Mononuclear cell (primary cell): ENCODE data around the gene AKT3. TPM values are rescaled to one million over a fixed set of nuclear protein-coding genes. Genes with fewer than 3 reads are reported as not detected.

Source experiments
- H3K27me3 ChIP-seq: 2 replicates; pipeline ENCODE4 v1.6.0; 2011; ENCODE audit warnings: low read length, control low read depth; ENCODE audit not compliant: insufficient read depth
- H3K4me1 ChIP-seq: 2 replicates; pipeline ENCODE4 v1.5.1; 2011; ENCODE audit warnings: mild to moderate bottlenecking, low read length, control low read depth; ENCODE audit not compliant: insufficient read depth
- H3K4me3 ChIP-seq: 2 replicates; pipeline ENCODE4 v1.5.1; 2011; ENCODE audit warnings: mild to moderate bottlenecking, low read length, moderate library complexity
- H3K9me3 ChIP-seq: 2 replicates; pipeline ENCODE4 v1.5.1; 2011; ENCODE audit warnings: low read depth, mild to moderate bottlenecking, control low read depth, low read length
- total RNA-seq: library from RNA; depleted of rRNA; stranded (reverse); fragments of >200 nt; gene quantifications from one replicate; pipeline ENCODE4 v1.2.3, GENCODE V29; 2012

The AKT3 gene
- total RNA-seq, 1 donor = 69.7 TPM

DNA sequence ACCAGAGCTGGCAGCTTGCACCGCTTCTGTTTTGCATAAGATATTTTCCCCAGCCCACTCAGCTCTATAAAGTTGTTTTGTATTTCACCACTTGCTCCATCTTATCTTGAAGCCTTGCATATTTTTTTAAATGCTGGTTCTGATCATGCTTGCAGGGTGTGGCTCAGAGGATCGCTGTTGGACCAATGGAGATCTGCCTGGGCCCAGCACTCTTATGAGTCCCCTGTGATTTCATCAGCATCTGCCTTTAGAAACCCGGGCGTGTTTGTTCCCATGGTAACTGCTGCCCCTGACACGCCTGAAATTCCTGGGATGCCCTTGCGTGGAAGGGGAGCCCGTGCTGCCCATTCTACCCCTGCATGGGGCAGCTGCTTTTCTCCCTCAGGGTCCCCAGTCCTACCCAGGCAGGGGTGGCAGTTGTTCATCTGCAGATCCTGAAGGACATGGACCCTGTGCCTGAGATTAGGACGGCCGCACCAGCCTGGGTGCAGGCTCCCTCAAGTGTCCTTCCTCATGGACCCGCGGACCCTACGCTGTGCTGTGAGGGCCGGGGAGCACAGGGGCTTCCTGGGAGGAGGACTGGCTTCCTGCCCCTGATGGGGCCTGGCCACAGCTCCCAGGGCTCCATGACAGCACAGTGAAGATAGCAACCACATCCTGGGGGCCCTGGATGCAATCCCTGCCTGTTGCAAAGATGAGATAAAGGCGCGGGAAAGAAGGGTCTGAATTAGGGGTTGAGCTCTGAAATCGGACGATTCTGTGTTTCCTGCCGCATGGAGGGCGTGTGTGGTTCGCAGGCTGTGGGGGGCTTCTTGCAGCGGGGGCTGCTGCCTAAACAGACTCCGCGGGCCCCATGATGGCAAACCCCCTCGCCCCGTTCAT, 367.7 kb downstream of the AKT3 start:
- Histone ChIP-seq H3K27me3 (no peaks in the 10 kb centered on the region), H3K4me1 (peaks cover 27% of the 10 kb centered on the region), H3K4me3 (peak overlapping the region; percentile 27), H3K9me3 (no peaks in the 10 kb centered on the region)

GRCh38 chr1:243481101-243481500, 368.9 kb downstream of the AKT3 start:
- Histone ChIP-seq H3K4me1 (peaks cover 32% of the 10 kb centered on the region), H3K4me3 (no peak overlapping the region), H3K9me3 (no peaks in the 10 kb centered on the region), H3K27me3 (no peaks in the 10 kb centered on the region)

DNA sequence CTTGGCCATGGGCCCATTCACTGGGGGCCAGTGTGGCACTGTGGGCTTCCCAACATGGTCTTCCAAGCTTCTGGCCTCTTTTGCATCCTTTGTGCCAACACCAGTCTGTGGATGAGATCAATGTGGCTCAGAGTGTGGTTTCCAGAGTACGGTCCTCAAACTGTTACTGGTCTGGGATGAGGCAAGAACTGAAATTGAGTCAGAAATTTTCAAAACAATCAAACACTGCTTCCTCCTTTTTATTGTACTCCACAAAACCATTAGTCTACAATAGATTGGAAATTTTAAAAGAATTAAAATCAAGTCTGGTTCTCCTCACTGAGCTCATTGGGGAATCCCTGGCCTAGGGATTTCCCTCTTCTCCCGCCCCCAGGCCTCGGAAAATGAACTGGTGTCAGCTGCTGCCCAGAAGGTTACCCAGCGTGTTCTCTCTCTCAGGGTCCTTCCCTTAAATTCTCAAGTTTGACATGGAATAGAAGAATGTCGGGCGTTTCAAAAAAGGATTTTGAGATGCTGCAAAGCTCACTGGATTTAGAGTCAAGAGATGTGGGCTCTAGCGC, 372.2 kb downstream of the AKT3 start:
- no peaks in the 10 kb centered on the region for H3K27me3 ChIP-seq
- H3K9me3 ChIP-seq = no peaks in the 10 kb centered on the region
- H3K4me3 ChIP-seq = no peak overlapping the region
- H3K4me1 ChIP-seq = peaks cover 38% of the 10 kb centered on the region

GRCh38 chr1:243475966-243476365, 374.1 kb downstream of the AKT3 start:
- Histone ChIP-seq H3K9me3 (no peaks in the 10 kb centered on the region), H3K27me3 (no peaks in the 10 kb centered on the region), H3K4me3 (no peak overlapping the region), H3K4me1 (peaks cover 42% of the 10 kb centered on the region)

- no peak overlapping the region for H3K4me3 ChIP-seq
- H3K4me1 ChIP-seq = peaks cover 48% of the 10 kb centered on the region
- H3K9me3 ChIP-seq = no peaks in the 10 kb centered on the region
- no peaks in the 10 kb centered on the region for H3K27me3 ChIP-seq
These were observed 375.1 kb downstream of the AKT3 start for GRCh38 chr1:243474906-243475305.

- peaks cover 48% of the 10 kb centered on the region for H3K4me1 ChIP-seq
- no peak overlapping the region for H3K4me3 ChIP-seq
- no peaks in the 10 kb centered on the region for H3K27me3 ChIP-seq
- no peaks in the 10 kb centered on the region for H3K9me3 ChIP-seq
These were observed 375.7 kb downstream of the AKT3 start for GRCh38 chr1:243474136-243474881.

GRCh38 chr1:243473227-243474135, 376.6 kb downstream of the AKT3 start:
- Histone ChIP-seq H3K4me3 (peak overlapping the region; percentile 36), H3K9me3 (no peaks in the 10 kb centered on the region), H3K27me3 (no peaks in the 10 kb centered on the region), H3K4me1 (peaks cover 47% of the 10 kb centered on the region)

- no peaks in the 10 kb centered on the region for H3K9me3 ChIP-seq
- no peak overlapping the region for H3K4me3 ChIP-seq
- peaks cover 33% of the 10 kb centered on the region for H3K4me1 ChIP-seq
- no peaks in the 10 kb centered on the region for H3K27me3 ChIP-seq
These were observed 378.0 kb downstream of the AKT3 start for GRCh38 chr1:243471754-243472745.

- Histone ChIP-seq H3K4me3 (no peak overlapping the region), H3K9me3 (no peaks in the 10 kb centered on the region), H3K4me1 (peaks cover 31% of the 10 kb centered on the region), H3K27me3 (no peaks in the 10 kb centered on the region)
These were observed 378.9 kb downstream of the AKT3 start for GRCh38 chr1:243471026-243471685.

GRCh38 chr1:243470502-243470901, 379.5 kb downstream of the AKT3 start:
- Histone ChIP-seq H3K4me3 (no peak overlapping the region), H3K27me3 (no peaks in the 10 kb centered on the region), H3K9me3 (no peaks in the 10 kb centered on the region)

DNA sequence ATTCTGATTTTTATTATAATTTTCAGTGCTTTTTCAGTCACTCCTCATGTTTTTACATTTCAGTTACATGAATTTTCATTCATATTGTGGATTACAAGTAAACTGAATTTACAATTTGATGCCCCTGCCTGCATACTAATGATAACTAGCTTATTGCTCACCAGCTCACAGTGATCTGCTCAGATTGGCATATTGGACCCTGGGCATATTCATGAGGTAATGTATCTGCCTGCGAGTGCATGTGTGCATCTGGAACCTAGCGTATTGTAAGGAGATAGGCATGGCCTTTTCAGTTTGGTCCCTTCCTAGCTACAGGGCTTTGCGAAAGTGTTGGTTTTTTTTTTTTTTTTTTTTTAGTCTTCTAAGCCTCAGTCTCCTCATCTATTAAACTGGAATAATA, 380.5 kb downstream of the AKT3 start:
- no peaks in the 10 kb centered on the region for H3K9me3 ChIP-seq
- no peak overlapping the region for H3K4me3 ChIP-seq
- peaks cover 31% of the 10 kb centered on the region for H3K4me1 ChIP-seq
- no peaks in the 10 kb centered on the region for H3K27me3 ChIP-seq

More at GRCh38 chr1:243470502-243470901, 379.5 kb downstream of the AKT3 start:
- peaks cover 31% of the 10 kb centered on the region for H3K4me1 ChIP-seq

DNA sequence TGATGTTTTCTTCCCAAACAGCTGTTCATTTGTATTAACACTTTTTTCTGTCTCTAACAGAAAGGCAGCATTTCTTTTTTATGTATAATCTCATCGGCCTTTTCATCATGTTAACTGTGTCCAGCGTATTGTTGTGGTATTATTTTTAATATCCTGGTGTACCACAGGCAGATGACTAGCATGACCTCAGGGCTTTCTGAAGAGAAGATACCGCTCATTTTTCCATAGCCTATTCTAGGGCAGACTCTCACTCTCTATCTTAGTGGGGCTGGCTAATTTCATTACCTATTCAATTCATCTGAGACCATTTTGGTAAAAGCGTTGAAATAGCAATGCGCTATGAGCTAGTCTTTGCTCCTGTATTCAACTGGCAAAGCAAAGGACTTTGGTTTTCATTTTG, 384.3 kb downstream of the AKT3 start:
- Histone ChIP-seq H3K27me3 (no peaks in the 10 kb centered on the region), H3K4me3 (no peak overlapping the region), H3K9me3 (no peaks in the 10 kb centered on the region), H3K4me1 (peaks cover 4% of the 10 kb centered on the region)

DNA sequence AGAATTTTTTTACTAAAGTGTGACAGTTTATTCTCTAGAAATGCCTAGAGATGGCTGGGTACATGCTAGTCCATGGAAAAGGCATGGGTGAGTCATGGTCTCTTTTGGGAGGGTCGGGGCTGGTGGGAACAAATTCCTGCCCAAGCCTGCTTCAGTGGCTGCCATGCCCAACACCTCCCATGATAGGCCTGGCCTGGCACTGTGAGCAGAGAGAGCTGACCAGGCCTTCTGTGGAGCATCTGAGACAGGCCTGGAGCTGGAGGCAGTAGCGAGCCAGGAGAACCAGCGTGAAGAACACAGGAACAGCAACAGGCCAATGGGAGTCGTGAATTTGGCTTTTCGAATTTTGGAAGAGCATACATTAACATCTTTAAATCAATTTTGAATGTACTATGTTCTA, 385.0 kb downstream of the AKT3 start:
- H3K4me1 ChIP-seq = no peaks in the 10 kb centered on the region
- H3K4me3 ChIP-seq = no peak overlapping the region
- H3K9me3 ChIP-seq = no peaks in the 10 kb centered on the region
- H3K27me3 ChIP-seq = no peaks in the 10 kb centered on the region
